ENCODE measurements around the gene CRLF3.

Gene CRLF3

DNA sequence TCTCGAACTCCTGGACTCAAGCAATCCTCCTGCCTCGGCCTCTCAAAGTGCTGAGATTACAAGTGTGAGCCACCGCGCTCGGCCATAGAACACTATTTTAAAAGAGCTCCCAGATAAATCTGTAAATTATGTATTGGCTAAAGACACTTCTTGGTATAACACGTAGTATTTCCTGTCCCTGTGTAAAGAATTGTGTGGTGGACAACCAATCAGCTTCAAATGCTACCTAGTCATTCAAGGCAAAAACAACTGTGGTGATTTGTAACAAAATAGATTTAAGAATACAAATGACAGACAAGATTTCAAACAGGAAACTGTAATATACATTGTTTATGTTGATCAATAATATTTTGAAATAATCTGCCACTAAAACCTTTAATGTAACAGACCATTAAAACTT is 14.6 kb downstream of the CRLF3 start:
- Histone ChIP-seq H2AFZ (ENCODE audit: low read length) (no peak overlapping the region), H3K23ac (ENCODE audit: low read depth, low read length, poor library complexity) (no peak overlapping the region), H3K18ac (ENCODE audit: low read length) (no peak overlapping the region), H3K27me3 (ENCODE audit: control insufficient read depth in 3 of 3, insufficient read depth in 3 of 3, low read depth in 1 of 3, low read length in 3 of 3) (no peaks in the 10 kb centered on the region), H2BK5ac (ENCODE audit: low read length) (no peak overlapping the region), H3K9ac (ENCODE audit: low read depth, low read length, poor library complexity) (no peak overlapping the region), H2AK5ac (ENCODE audit: low read depth, low read length) (no peak overlapping the region), H2BK12ac (ENCODE audit: low read length) (no peak overlapping the region), H3K4me2 (ENCODE audit: insufficient read depth, low read length, poor library complexity, severe bottlenecking) (no peak overlapping the region), H4K91ac (ENCODE audit: low read depth, low read length, poor library complexity) (no peak overlapping the region), H3K4me1 (ENCODE audit: control insufficient read depth in 2 of 2, insufficient read depth in 1 of 2, low read depth in 1 of 2, low read length in 2 of 2) (peaks cover 0 to 3% of the 10 kb centered on the region in 2 donors), H2BK120ac (ENCODE audit: low read depth, low read length) (no peak overlapping the region), H3K4me3 (ENCODE audit: low read length in 2 of 2) (no peak overlapping the region), H3K27ac (replicated peaks; ENCODE audit: low read length) (no peak overlapping the region), H3K79me1 (ENCODE audit: low read depth, low read length) (no peaks in the 10 kb centered on the region), H3K4ac (ENCODE audit: low read length) (no peak overlapping the region), H3K14ac (ENCODE audit: low read length) (no peak overlapping the region), H3K9me3 (replicated peaks in 1 of 2; ENCODE audit: control insufficient read depth in 2 of 2, insufficient read depth in 1 of 2, low read depth in 1 of 2, low read length in 2 of 2) (no peaks in the 10 kb centered on the region), H3K36me3 (replicated peaks in 1 of 2; ENCODE audit: control insufficient read depth in 2 of 2, insufficient read depth in 2 of 2, low read length in 2 of 2) (peaks cover 0 to 27% of the 10 kb centered on the region in 2 donors), H2BK15ac (ENCODE audit: low read length) (no peak overlapping the region), H4K8ac (ENCODE audit: low read depth, low read length) (no peak overlapping the region)
- no peak for DNase-seq (ENCODE audit: low spot score)
- WGBS, 2 donors (ENCODE audit: extremely low coverage in 2 of 2, insufficient read length in 2 of 2, insufficient replicate concordance in 1 of 2): no CpG with 5 or more reads among the region's 6 CpGs

GRCh38 chr17:30808785-30809286 is 15.7 kb downstream of the CRLF3 start:
- Histone ChIP-seq H3K27ac (replicated peaks; ENCODE audit: low read length) (no peak overlapping the region), H3K4ac (ENCODE audit: low read length) (no peak overlapping the region), H3K9me3 (replicated peaks in 1 of 2; ENCODE audit: control insufficient read depth in 2 of 2, insufficient read depth in 1 of 2, low read depth in 1 of 2, low read length in 2 of 2) (no peaks in the 10 kb centered on the region), H3K4me3 (ENCODE audit: low read length in 2 of 2) (no peak overlapping the region), H3K36me3 (replicated peaks in 1 of 2; ENCODE audit: control insufficient read depth in 2 of 2, insufficient read depth in 2 of 2, low read length in 2 of 2) (peaks cover under 1 to 36% of the 10 kb centered on the region in 2 donors), H2BK15ac (ENCODE audit: low read length) (no peak overlapping the region), H4K91ac (ENCODE audit: low read depth, low read length, poor library complexity) (no peak overlapping the region), H4K8ac (ENCODE audit: low read depth, low read length) (no peak overlapping the region), H3K18ac (ENCODE audit: low read length) (no peak overlapping the region), H2AK5ac (ENCODE audit: low read depth, low read length) (no peak overlapping the region), H3K9ac (ENCODE audit: low read depth, low read length, poor library complexity) (no peak overlapping the region), H2BK5ac (ENCODE audit: low read length) (no peak overlapping the region), H2BK120ac (ENCODE audit: low read depth, low read length) (no peak overlapping the region), H2BK12ac (ENCODE audit: low read length) (no peak overlapping the region), H3K4me1 (ENCODE audit: control insufficient read depth in 2 of 2, insufficient read depth in 1 of 2, low read depth in 1 of 2, low read length in 2 of 2) (peaks cover 0 to 3% of the 10 kb centered on the region in 2 donors), H3K79me1 (ENCODE audit: low read depth, low read length) (no peaks in the 10 kb centered on the region), H3K27me3 (ENCODE audit: control insufficient read depth in 3 of 3, insufficient read depth in 3 of 3, low read depth in 1 of 3, low read length in 3 of 3) (no peaks in the 10 kb centered on the region), H3K23ac (ENCODE audit: low read depth, low read length, poor library complexity) (no peak overlapping the region), H2AFZ (ENCODE audit: low read length) (no peak overlapping the region), H3K4me2 (ENCODE audit: insufficient read depth, low read length, poor library complexity, severe bottlenecking) (no peak overlapping the region), H3K14ac (ENCODE audit: low read length) (no peak overlapping the region)
- WGBS, 2 donors (ENCODE audit: extremely low coverage in 2 of 2, insufficient read length in 2 of 2, insufficient replicate concordance in 1 of 2): no CpG with 5 or more reads among the region's 9 CpGs
- DNase-seq (ENCODE audit: low spot score): no peak

DNA sequence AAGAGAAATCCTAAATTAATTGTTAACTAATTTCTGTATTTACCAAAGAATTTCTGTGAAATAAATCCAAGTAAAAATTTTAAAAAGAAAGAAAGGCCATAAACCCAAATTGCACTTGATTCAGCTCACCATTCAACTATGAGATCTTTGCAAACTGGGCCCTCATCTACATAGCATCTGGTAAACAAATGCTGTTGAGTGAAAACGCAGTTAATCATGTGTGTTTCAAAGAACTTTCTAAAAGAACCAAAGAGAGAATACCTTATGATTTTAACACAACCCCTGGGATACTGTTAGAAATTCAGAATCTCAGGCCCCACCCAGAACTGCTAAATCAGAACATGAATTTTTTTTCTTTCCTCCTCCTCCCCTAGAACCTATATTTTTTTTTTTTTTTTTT is 16.6 kb downstream of the CRLF3 start:
- H3K27me3 ChIP-seq (ENCODE audit: control insufficient read depth in 3 of 3, insufficient read depth in 3 of 3, low read depth in 1 of 3, low read length in 3 of 3): no peaks in the 10 kb centered on the region
- no peak overlapping the region for H3K14ac ChIP-seq (ENCODE audit: low read length)
- no peak overlapping the region for H2BK15ac ChIP-seq (ENCODE audit: low read length)
- H3K4me2 ChIP-seq (ENCODE audit: insufficient read depth, low read length, poor library complexity, severe bottlenecking): no peak overlapping the region
- no peak overlapping the region for H3K18ac ChIP-seq (ENCODE audit: low read length)
- no peak overlapping the region for H4K8ac ChIP-seq (ENCODE audit: low read depth, low read length)
- H3K23ac ChIP-seq (ENCODE audit: low read depth, low read length, poor library complexity): no peak overlapping the region
- no peak overlapping the region for H4K91ac ChIP-seq (ENCODE audit: low read depth, low read length, poor library complexity)
- WGBS, 2 donors (ENCODE audit: extremely low coverage in 2 of 2, insufficient read length in 2 of 2, insufficient replicate concordance in 1 of 2): no CpG with 5 or more reads among the region's 1 CpG
- no peak overlapping the region for H3K4me3 ChIP-seq (ENCODE audit: low read length in 2 of 2)
- no peak overlapping the region for H2BK12ac ChIP-seq (ENCODE audit: low read length)
- no peak for DNase-seq (ENCODE audit: low spot score)
- H2AFZ ChIP-seq (ENCODE audit: low read length): no peak overlapping the region
- H3K4me1 ChIP-seq (ENCODE audit: control insufficient read depth in 2 of 2, insufficient read depth in 1 of 2, low read depth in 1 of 2, low read length in 2 of 2): peaks cover 0 to 3% of the 10 kb centered on the region in 2 donors
- no peak overlapping the region for H2BK5ac ChIP-seq (ENCODE audit: low read length)
- no peak overlapping the region for H3K9ac ChIP-seq (ENCODE audit: low read depth, low read length, poor library complexity)
- H3K9me3 ChIP-seq (replicated peaks in 1 of 2; ENCODE audit: control insufficient read depth in 2 of 2, insufficient read depth in 1 of 2, low read depth in 1 of 2, low read length in 2 of 2): no peaks in the 10 kb centered on the region
- no peak overlapping the region for H3K27ac ChIP-seq (replicated peaks; ENCODE audit: low read length)
- no peak overlapping the region for H2BK120ac ChIP-seq (ENCODE audit: low read depth, low read length)
- peaks cover 6 to 45% of the 10 kb centered on the region in 2 donors for H3K36me3 ChIP-seq (replicated peaks in 1 of 2; ENCODE audit: control insufficient read depth in 2 of 2, insufficient read depth in 2 of 2, low read length in 2 of 2)
- no peaks in the 10 kb centered on the region for H3K79me1 ChIP-seq (ENCODE audit: low read depth, low read length)
- no peak overlapping the region for H3K4ac ChIP-seq (ENCODE audit: low read length)
- no peak overlapping the region for H2AK5ac ChIP-seq (ENCODE audit: low read depth, low read length)

DNA sequence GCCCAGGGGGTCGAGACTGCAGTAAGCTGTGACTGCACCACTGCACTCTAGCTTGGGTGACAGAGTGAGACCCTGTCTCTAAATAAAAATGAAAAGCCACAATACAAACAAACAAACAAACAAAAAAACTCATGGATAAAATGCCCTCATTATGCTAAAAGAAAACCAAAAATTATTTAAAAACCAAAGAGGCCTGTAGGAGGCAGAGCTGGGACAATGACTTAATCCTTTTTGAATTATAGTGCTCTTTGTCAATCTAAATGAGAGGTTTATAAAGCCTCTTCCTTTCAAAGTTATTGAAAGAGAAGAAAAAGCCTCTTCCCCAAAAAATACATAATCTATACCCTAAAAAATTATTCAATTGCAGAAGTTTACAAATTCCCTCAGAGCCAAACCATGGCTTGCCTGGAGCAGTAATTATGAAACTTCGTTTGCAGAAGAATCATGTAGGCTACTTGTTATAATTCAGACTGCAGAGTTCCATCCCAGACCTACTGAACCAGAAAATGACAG is 18.5 kb downstream of the CRLF3 start:
- no peak overlapping the region for H3K27ac ChIP-seq (replicated peaks; ENCODE audit: low read length)
- H2BK12ac ChIP-seq (ENCODE audit: low read length): no peak overlapping the region
- H3K4me2 ChIP-seq (ENCODE audit: insufficient read depth, low read length, poor library complexity, severe bottlenecking): no peak overlapping the region
- no peak overlapping the region for H3K9ac ChIP-seq (ENCODE audit: low read depth, low read length, poor library complexity)
- H3K9me3 ChIP-seq (replicated peaks in 1 of 2; ENCODE audit: control insufficient read depth in 2 of 2, insufficient read depth in 1 of 2, low read depth in 1 of 2, low read length in 2 of 2): no peaks in the 10 kb centered on the region
- no peak overlapping the region for H3K4ac ChIP-seq (ENCODE audit: low read length)
- H3K18ac ChIP-seq (ENCODE audit: low read length): no peak overlapping the region
- no peak overlapping the region for H3K4me3 ChIP-seq (ENCODE audit: low read length in 2 of 2)
- peaks cover 14 to 60% of the 10 kb centered on the region in 2 donors for H3K36me3 ChIP-seq (replicated peaks in 1 of 2; ENCODE audit: control insufficient read depth in 2 of 2, insufficient read depth in 2 of 2, low read length in 2 of 2)
- no peak overlapping the region for H4K8ac ChIP-seq (ENCODE audit: low read depth, low read length)
- H4K91ac ChIP-seq (ENCODE audit: low read depth, low read length, poor library complexity): no peak overlapping the region
- no peak overlapping the region for H2BK5ac ChIP-seq (ENCODE audit: low read length)
- no peaks in the 10 kb centered on the region for H3K27me3 ChIP-seq (ENCODE audit: control insufficient read depth in 3 of 3, insufficient read depth in 3 of 3, low read depth in 1 of 3, low read length in 3 of 3)
- no CpG with 5 or more reads among the region's 2 CpGs for WGBS, 2 donors (ENCODE audit: extremely low coverage in 2 of 2, insufficient read length in 2 of 2, insufficient replicate concordance in 1 of 2)
- no peak overlapping the region for H2AFZ ChIP-seq (ENCODE audit: low read length)
- H3K79me1 ChIP-seq (ENCODE audit: low read depth, low read length): no peaks in the 10 kb centered on the region
- H3K23ac ChIP-seq (ENCODE audit: low read depth, low read length, poor library complexity): no peak overlapping the region
- H2BK120ac ChIP-seq (ENCODE audit: low read depth, low read length): no peak overlapping the region
- no peak overlapping the region for H3K14ac ChIP-seq (ENCODE audit: low read length)
- no peak overlapping the region for H2BK15ac ChIP-seq (ENCODE audit: low read length)
- H2AK5ac ChIP-seq (ENCODE audit: low read depth, low read length): no peak overlapping the region
- peaks cover 0 to 3% of the 10 kb centered on the region in 2 donors for H3K4me1 ChIP-seq (ENCODE audit: control insufficient read depth in 2 of 2, insufficient read depth in 1 of 2, low read depth in 1 of 2, low read length in 2 of 2)
- DNase-seq (ENCODE audit: low spot score): no peak

Measured in neuronal stem cell (in vitro differentiated cells).